ENCODE measurements around the gene ITGB2.
A peak's percentile ranks its signal among the peaks of the same experiment; 100 is the strongest.

ITGB2 gene

GRCh38 chr21:44871576-44872269 lies 49.0 kb downstream of the ITGB2 start:
- H3K4me1 Mint-ChIP-seq: peaks cover 74% of the 10 kb centered on the region
- peaks cover 7% of the 10 kb centered on the region for H3K36me3 Mint-ChIP-seq
- H3K27ac Mint-ChIP-seq: no peak overlapping the region
- ATAC-seq: no peak
- H3K27me3 Mint-ChIP-seq: no peaks in the 10 kb centered on the region
- peak overlapping the region; percentile 91 for H3K4me3 Mint-ChIP-seq
- H3K9me3 Mint-ChIP-seq: no peaks in the 10 kb centered on the region

GRCh38 chr21:44870748-44871495 lies 49.8 kb downstream of the ITGB2 start:
- H3K4me1 Mint-ChIP-seq: peaks cover 80% of the 10 kb centered on the region
- H3K36me3 Mint-ChIP-seq: peaks cover 7% of the 10 kb centered on the region
- H3K9me3 Mint-ChIP-seq: no peaks in the 10 kb centered on the region
- ATAC-seq: no peak
- H3K27ac Mint-ChIP-seq: no peak overlapping the region
- H3K4me3 Mint-ChIP-seq: no peak overlapping the region
- H3K27me3 Mint-ChIP-seq: no peaks in the 10 kb centered on the region

- H3K27me3 Mint-ChIP-seq: no peaks in the 10 kb centered on the region
- no peak overlapping the region for H3K4me3 Mint-ChIP-seq
- ATAC-seq: no peak
- H3K36me3 Mint-ChIP-seq: peaks cover 11% of the 10 kb centered on the region
- peaks cover 80% of the 10 kb centered on the region for H3K4me1 Mint-ChIP-seq
- H3K27ac Mint-ChIP-seq: no peak overlapping the region
- H3K9me3 Mint-ChIP-seq: no peaks in the 10 kb centered on the region
Observed at GRCh38 chr21:44869781-44870747, 50.6 kb downstream of the ITGB2 start.

GRCh38 chr21:44868707-44869106 lies 52.0 kb downstream of the ITGB2 start:
- no peak for ATAC-seq
- Mint-ChIP-seq H3K4me1 (peaks cover 74% of the 10 kb centered on the region), H3K36me3 (peaks cover 20% of the 10 kb centered on the region)

GRCh38 chr21:44867999-44868700 lies 52.5 kb downstream of the ITGB2 start:
- no peak for ATAC-seq
- no peaks in the 10 kb centered on the region for H3K27me3 Mint-ChIP-seq
- H3K9me3 Mint-ChIP-seq: no peaks in the 10 kb centered on the region
- peaks cover 26% of the 10 kb centered on the region for H3K36me3 Mint-ChIP-seq
- peaks cover 80% of the 10 kb centered on the region for H3K4me1 Mint-ChIP-seq
- no peak overlapping the region for H3K4me3 Mint-ChIP-seq
- H3K27ac Mint-ChIP-seq: no peak overlapping the region

More at GRCh38 chr21:44868707-44869106, 52.0 kb downstream of the ITGB2 start:
- Mint-ChIP-seq H3K27ac (no peak overlapping the region), H3K27me3 (no peaks in the 10 kb centered on the region), H3K4me3 (no peak overlapping the region), H3K9me3 (no peaks in the 10 kb centered on the region)

- Mint-ChIP-seq H3K9me3 (no peaks in the 10 kb centered on the region), H3K27me3 (no peaks in the 10 kb centered on the region), H3K4me3 (no peak overlapping the region), H3K36me3 (peaks cover 26% of the 10 kb centered on the region), H3K4me1 (peaks cover 76% of the 10 kb centered on the region), H3K27ac (no peak overlapping the region)
- no peak for ATAC-seq
Observed at GRCh38 chr21:44867464-44867863, 53.2 kb downstream of the ITGB2 start.

GRCh38 chr21:44866780-44867179 lies 53.9 kb downstream of the ITGB2 start:
- Mint-ChIP-seq H3K4me1 (peaks cover 71% of the 10 kb centered on the region), H3K36me3 (peaks cover 28% of the 10 kb centered on the region), H3K4me3 (no peak overlapping the region), H3K9me3 (no peaks in the 10 kb centered on the region), H3K27me3 (no peaks in the 10 kb centered on the region), H3K27ac (peak overlapping the region; percentile 52)
- ATAC-seq: no peak

GRCh38 chr21:44865561-44866280 lies 55.0 kb downstream of the ITGB2 start:
- ATAC-seq: peak; percentile 97
- Mint-ChIP-seq H3K4me3 (peak overlapping the region; percentile 40), H3K27me3 (no peaks in the 10 kb centered on the region), H3K9me3 (no peaks in the 10 kb centered on the region), H3K4me1 (peaks cover 68% of the 10 kb centered on the region), H3K27ac (peak overlapping the region; percentile 52), H3K36me3 (peaks cover 38% of the 10 kb centered on the region)

GRCh38 chr21:44862869-44863685 lies 57.6 kb downstream of the ITGB2 start:
- Mint-ChIP-seq H3K9me3 (no peaks in the 10 kb centered on the region), H3K4me1 (peaks cover 47% of the 10 kb centered on the region), H3K27ac (no peak overlapping the region), H3K4me3 (no peak overlapping the region), H3K27me3 (no peaks in the 10 kb centered on the region), H3K36me3 (peaks cover 59% of the 10 kb centered on the region)
- ATAC-seq: no peak

- peaks cover 16% of the 10 kb centered on the region for H3K4me1 Mint-ChIP-seq
Observed at GRCh38 chr21:44858791-44859190, 61.9 kb downstream of the ITGB2 start.

GRCh38 chr21:44858291-44858690 lies 62.4 kb downstream of the ITGB2 start:
- no peak overlapping the region for H3K27ac Mint-ChIP-seq
- H3K4me1 Mint-ChIP-seq: peaks cover 12% of the 10 kb centered on the region
- peaks cover 64% of the 10 kb centered on the region for H3K36me3 Mint-ChIP-seq
- H3K9me3 Mint-ChIP-seq: no peaks in the 10 kb centered on the region
- H3K4me3 Mint-ChIP-seq: no peak overlapping the region
- ATAC-seq: no peak
- H3K27me3 Mint-ChIP-seq: no peaks in the 10 kb centered on the region

More at GRCh38 chr21:44858791-44859190, 61.9 kb downstream of the ITGB2 start:
- H3K9me3 Mint-ChIP-seq: no peaks in the 10 kb centered on the region
- peaks cover 64% of the 10 kb centered on the region for H3K36me3 Mint-ChIP-seq
- ATAC-seq: no peak
- no peak overlapping the region for H3K27ac Mint-ChIP-seq
- H3K27me3 Mint-ChIP-seq: no peaks in the 10 kb centered on the region
- no peak overlapping the region for H3K4me3 Mint-ChIP-seq

- no peak overlapping the region for H3K4me3 Mint-ChIP-seq
- H3K36me3 Mint-ChIP-seq: peaks cover 63% of the 10 kb centered on the region
- no peak for ATAC-seq
- H3K9me3 Mint-ChIP-seq: no peaks in the 10 kb centered on the region
- no peak overlapping the region for H3K27ac Mint-ChIP-seq
- H3K4me1 Mint-ChIP-seq: peaks cover 10% of the 10 kb centered on the region
- no peaks in the 10 kb centered on the region for H3K27me3 Mint-ChIP-seq
Observed at GRCh38 chr21:44857127-44857892, 63.4 kb downstream of the ITGB2 start.

- Mint-ChIP-seq H3K4me1 (peaks cover 2% of the 10 kb centered on the region), H3K36me3 (peaks cover 58% of the 10 kb centered on the region), H3K4me3 (no peak overlapping the region), H3K27ac (no peak overlapping the region), H3K27me3 (no peaks in the 10 kb centered on the region), H3K9me3 (no peaks in the 10 kb centered on the region)
- no peak for ATAC-seq
Observed at GRCh38 chr21:44856131-44856530, 64.6 kb downstream of the ITGB2 start.
